Right lobe of liver (tissue), 4 donors: ENCODE measurements around the gene HELZ.

Experiments
- CTCF ChIP-seq, 4 donors: fragments of 200-600 bp in 3 of 4; fragments of 450-650 bp in 1 of 4; IDR thresholded peaks; one replicate each; pipeline versions ENCODE4 v1.5.1 to v1.8.0; 2016 to 2022; ENCODE audit warnings: antibody characterized with exemption in 4 of 4, mild to moderate bottlenecking in 2 of 4
- POLR2A ChIP-seq: fragments of 450-650 bp; IDR thresholded peaks from one replicate; pipeline ENCODE4 v1.6.1; 2017; ENCODE audit warnings: antibody characterized with exemption, mild to moderate bottlenecking
- donor health status: DM: no; HTN: no; CAD: no.
- donor health status: DM: no; HTN: no; CAD: no.
- donor health status: DM: no; HTN: yes; CAD: no.

GRCh38 chr17:67110619-67111018 is 134.4 kb downstream of the HELZ start:
- no peak for TF ChIP-seq CTCF (IDR thresholded peaks at IDR 0.05)
- no peak for TF ChIP-seq POLR2A
